HG02571 (cell line): ENCODE measurements around the gene CLDN1.
"Not testable (repeated sequence)": the region's sequence is repeated elsewhere in the genome, so short reads cannot be mapped to it uniquely, and the experiment has no call there.

ENCODE experiments used
- ATAC-seq: cut with Tn5 transposase; IDR thresholded peaks from one replicate; pipeline ENCODE4 v1.9.1; 2021; ENCODE audit warnings: mild to moderate bottlenecking, moderate library complexity; ENCODE audit not compliant: unreplicated experiment

CLDN1 gene

DNA sequence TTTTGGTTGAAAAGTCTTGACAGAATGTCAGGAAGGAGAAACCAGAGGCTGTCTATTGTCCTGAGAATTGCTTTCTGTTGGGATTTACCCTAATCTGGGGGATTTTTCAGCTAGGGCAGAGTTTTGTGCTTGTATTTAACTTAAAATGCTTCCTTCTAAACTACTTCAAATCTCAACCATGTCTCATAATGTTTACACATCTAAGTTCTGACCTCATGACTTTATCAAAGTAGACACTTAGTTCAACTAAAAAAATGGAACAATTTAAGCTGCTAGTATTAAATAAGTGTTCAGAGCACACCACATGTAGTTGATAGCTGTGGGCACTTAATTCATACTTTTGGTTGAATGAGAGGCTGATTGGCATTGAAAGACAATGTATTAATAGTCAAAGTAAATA is 28.2 kb downstream of the CLDN1 start:
- no peak for ATAC-seq

DNA sequence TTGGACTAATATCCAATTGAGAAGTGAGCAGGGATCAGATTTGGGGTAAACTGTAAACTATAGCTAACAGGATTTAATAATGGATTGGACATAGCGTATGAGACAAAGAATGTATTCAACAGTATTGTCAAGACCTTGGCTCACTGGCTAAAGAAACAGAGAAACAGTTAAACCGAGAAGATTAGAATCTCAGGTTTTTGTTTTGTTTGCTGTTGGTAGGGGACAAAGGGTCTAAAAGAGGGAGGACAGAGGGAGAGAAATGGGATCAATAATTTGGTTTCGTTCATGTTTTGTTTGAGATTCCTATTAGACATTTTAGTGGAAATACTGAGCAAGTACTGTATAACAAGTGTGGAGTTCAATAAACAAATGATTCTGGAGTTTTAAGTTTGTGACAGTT is 28.6 kb downstream of the CLDN1 start:
- no peak for ATAC-seq

DNA sequence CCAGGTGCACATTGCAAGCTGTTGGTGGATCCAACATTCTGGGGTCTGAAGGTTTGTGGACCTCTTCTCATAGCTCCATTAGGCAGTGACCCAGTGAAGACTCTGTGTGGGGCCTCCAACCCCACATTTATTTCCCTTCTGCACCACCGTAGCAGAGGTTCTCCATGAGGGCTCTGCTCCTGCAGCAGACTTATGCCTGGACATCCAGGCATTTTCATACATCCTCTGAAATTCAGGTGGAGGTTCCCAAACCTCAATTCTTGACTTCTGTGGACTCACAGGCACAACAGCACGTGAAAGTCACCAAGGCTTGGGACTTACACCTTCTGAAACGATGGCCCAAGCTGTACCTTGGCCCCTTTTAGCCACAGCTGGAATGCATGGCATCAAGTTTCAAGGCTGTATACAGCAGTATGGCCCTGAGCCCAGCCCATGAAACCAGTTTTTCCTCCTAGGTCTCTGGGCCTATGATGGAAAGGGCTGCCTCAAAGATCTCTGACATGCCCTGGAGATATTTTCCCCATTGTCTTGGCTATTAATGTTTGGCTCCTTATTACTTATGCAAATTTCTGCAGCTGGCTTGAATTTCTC is 30.2 kb downstream of the CLDN1 start:
- ATAC-seq, result no peak

DNA sequence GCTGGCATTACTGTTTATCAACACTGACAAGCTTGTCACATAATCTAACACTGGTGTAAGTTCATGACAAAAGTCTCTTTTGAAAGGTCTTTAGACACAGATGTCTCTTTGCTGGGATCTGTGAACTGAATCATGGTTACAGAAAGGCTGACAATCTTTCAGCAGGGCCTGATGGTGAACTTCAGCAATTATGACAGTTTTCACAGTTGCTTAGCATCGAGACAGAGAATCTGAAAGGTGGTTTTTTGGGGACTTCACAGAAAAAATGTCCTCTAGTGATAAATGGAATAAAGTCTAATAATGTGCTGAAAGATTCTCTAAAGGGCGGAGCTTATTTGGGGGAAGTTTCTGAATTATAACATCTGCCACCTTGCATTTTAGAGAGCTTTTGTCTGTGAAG is 32.3 kb downstream of the CLDN1 start:
- ATAC-seq, result no peak

DNA sequence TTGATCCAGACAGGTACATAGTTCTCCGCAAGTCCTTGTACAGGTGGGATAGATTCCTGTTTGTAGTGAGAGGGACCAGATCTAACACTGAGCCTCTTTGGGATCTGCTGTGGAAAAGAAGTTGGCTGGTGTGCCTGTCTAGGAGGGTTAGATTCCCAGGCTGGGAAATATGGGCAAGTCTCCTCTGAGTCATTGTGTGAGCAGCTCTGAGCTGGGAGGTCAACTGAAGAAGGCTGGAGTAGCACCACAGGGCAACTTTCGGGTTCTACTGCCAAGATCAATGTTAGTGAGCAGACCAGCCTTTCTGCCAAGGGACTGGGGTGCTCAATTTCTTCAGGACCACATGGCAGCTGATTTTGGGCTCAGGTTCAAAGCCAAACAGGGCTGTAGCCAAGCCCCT is 33.4 kb downstream of the CLDN1 start:
- ATAC-seq, result no peak

DNA sequence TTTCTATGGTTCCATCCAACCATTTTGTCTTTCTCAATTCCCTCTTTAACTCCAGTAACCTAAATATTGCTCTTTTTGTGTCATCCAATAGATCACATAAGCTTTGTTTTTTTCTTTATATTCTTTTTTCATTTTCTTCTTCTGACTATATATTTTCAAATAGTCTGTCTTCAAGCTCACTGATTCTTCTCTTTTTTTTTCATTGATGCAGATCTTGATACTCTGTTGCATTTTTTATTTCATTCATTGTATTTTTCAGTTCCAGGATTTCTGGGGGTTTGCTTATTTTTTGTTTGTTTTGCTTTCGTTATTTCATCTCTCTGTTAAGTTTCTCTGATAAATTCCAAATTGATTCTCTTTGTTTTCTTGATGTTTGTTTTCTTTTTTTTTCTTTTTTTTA is 36.2 kb downstream of the CLDN1 start:
- ATAC-seq, result no peak

DNA sequence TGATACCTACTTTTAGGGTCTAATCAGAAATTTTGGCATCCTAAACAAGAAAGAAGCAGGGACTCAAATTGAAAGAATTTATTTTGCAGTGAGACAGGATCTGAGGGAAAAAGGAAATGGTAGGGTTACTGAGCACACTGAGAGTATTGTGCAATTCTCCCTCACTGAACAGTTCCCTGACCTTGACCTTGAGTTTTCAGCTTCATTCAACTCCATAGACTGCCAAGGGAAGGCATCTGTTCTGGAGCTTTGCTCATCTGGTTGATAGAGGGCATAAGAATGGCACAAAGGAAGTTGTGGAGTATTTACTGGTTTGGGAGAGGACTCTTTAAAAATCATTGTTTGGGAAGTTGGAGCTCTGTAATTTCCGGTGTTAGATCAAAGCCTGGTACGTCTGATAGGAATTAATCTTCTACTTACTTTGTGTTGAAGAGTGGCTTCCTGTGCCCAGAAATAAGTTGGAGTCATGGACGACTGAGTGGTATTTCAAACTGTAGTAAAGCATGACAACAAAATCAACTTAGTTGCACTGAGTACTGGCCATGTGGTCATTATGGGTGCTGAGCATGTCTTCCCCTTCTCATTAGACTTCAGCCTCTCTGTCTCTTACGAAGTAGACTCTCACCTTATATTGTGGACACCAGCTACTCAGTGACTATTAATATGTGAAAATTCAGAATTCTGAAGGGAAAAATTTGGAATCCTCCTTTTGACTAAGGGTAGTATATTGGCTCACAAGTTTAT is 40.8 kb downstream of the CLDN1 start:
- no peak for ATAC-seq

DNA sequence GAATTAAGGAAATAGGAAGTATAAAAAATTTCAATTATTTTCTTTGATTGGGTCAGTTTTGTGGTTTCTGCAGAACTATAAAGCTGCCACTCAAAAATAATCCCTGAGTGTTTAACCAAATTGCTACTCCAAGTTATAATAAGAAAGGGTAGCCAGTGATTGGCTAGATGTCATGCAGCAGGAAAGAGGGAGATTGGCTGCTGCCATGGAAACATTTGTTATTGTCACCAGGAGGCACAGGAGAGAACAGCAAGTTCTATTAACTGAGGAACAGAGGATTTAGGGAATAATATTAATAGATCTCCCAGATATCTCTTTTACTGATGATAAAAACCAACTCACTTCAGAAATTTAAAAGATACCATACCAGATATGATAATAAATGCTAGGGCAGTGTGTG is 42.6 kb downstream of the CLDN1 start:
- no peak for ATAC-seq

DNA sequence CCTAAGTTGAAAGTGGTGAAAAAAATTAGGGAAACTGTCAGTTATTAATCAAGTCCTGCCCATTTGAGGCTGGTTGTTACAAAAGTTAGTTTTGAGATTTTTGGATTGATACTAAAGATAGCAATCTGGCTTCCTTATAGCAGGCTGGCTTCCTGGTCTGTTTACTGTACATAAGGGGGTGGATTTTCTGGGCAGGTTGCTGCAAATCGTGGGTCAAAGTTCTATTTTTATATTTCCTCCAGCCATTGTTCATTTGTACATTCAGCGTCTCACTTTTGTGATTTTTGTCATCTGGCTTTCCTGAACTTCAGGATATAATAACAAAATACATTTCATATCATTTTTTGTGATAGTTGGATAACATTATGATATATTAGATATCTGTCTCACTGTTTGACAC is 49.5 kb downstream of the CLDN1 start:
- no peak for ATAC-seq

DNA sequence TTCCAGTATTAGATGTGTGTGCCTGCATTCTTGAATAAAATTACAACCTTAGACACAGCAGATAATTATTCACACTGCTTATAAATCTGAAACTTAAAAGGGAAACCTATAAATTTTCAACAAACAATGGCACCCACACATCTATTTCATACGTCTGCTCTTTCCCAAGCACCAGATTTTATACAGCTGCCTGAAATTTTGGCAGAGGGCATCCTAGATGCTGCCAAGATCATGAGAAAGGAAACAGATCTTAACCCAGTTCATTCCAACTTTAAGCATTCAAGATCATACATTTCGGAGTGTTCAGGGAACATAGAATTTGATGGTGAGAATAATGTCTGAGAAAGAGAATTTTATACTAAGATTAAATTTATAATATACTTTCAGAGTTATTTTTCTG is 53.1 kb downstream of the CLDN1 start:
- no peak for ATAC-seq

DNA sequence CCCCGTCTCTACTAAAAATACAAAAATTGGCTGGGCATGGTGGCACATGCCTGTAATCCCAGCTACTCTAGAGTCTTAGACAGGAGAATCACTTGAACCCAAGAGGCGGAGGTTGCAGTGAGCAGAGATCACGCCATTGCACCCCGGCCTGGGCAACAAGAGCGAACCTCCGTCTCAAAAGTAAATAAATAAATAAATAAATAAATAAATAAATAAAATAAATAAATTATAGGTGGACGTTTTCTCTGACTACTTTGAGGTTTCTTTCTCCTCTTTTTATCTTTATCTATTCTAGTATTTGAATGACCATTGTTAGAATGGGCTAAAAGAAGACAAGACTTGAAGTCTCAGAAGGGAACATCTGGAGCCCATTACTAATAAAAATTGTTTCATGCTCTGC is 54.8 kb downstream of the CLDN1 start:
- ATAC-seq, result not testable (repeated sequence)

DNA sequence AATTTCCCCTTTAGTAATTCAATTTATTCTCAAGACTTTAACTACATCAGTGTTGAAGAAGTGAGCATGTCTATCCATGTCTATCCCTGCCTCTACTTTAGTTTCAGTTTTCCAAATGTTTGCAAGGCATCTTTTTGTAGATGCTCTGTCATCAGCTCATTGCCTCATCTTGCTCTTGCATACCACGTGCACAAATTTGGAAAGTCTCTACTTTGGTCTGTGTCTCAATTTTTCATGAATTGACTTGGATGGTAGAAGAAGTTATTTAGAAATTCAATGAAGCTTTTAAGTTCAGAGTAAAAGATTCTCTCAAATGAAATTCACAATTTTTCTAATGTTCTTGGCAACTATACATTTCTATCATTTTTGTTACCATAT is 55.3 kb downstream of the CLDN1 start:
- no peak for ATAC-seq

DNA sequence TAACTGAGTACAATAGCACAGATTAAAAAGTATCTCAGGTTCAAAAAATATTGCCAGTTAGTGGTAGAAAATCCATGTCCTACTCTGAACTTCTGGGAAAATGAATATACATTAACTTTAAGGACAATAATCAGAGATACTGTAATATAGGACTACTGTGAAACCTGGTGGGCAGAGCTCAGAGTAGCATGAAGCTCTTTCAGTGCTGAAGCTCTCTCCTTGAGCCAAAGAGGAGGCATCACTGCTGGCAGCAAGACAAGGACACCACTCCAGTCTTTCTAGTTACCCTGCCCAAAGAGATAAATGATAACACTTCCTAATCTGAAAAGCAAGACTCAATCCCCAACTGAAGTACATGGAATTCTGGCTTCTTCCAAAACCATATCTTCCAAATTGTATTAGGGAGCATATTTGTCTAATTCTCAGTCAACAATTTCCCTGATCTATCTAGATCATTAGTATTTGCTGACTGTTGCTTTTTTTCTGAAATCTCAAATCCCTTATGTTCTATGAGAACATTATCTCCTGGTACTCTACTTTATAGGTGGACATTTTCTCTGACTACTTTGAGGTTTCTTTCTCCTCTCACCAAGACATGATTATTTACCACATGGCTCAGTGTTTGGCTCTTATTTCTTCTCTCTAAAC is 55.9 kb downstream of the CLDN1 start:
- no peak for ATAC-seq

DNA sequence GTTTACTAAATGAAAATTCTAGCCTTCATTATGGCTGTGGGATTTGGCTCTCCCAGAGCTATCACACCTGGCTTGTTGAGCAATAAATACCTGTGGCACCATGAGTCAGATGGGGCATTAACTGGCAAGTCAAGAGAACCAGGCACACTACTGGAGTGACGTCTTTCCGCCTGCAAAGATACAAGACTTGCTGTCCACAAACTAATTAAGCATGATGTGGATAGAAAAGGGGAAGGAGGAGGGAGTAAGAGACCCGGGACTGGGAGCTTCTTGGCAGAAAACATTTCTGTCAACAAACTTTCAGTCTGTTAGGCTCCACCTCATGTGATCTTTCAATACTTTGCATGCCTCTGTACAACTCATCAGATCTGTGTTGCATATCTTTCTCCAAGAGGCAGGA is 56.5 kb downstream of the CLDN1 start:
- ATAC-seq, result no peak

DNA sequence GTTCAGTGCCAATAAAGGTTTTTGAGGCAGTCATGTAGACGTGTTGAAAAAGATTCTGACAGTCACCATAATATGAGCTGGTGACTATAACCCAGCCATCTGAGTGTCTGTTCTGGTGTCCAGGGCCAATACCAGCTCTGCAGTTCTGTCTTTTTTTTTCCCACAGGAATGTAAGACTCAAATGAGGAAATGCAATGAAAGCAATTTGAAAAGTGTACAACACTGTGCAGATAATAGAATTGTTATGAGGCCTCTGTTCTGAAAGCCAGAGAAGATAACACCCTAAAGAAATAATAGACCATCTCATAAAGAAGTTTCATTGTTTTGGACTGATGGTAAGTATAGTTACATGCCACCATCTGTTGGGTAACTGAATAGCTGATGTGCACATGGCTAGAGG is 57.1 kb downstream of the CLDN1 start:
- ATAC-seq, result no peak

DNA sequence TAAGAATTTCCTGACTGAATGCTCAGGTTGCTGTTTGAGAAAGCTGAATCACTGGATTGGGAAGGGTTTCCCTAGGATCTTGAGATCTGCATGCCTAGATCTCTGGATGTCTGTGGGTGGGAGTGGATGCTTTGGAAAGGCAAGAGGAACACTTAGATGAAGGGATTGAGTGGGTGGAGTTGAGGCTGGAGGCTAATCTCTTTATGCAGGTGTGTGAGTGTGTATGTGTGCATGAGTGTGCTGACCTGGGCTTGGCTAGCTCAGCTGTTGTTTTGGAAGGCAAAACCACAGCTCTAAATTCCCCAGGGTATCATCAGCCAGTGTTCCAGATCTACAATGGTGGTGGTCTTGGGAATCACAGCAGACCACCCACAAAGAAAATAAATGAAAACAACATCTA is 60.5 kb downstream of the CLDN1 start:
- no peak for ATAC-seq

DNA sequence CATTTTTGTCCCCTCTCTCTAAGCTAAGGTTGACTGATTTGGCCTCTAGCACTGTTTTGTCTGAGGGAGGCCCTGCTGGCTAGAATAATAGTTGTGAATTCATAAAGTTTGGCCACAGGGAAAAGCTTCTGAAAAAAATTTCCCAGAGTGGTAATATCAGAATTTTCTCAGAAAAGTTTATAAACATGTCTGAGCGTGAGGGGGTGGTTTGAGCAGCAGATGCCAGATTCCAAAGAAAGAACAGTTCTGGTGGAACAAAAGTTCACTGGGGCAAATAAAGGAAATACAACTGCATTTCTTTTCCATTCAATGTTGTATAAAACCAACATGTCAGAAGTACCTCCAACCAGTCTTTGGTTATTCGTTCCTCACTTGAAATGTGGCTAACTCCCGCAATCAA is 61.2 kb downstream of the CLDN1 start:
- no peak for ATAC-seq

DNA sequence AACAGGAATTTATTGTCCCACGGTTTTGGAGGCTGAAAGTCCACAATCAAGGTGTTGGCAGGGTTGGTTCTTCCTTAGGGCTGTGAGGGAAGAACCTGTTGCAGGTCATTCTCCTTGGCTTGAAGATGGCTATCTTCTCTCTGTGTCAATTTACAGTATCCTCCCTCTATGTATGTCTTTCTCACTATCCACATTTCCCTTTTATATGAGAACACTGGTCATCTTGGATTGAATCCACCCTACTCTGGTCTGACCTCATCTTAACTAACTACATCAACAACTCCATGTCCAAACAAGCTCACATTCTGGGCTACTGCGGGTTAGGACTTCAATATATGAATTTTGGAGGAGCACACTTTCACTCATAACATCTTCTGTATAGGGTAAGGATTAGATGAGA is 61.9 kb downstream of the CLDN1 start:
- no peak for ATAC-seq

DNA sequence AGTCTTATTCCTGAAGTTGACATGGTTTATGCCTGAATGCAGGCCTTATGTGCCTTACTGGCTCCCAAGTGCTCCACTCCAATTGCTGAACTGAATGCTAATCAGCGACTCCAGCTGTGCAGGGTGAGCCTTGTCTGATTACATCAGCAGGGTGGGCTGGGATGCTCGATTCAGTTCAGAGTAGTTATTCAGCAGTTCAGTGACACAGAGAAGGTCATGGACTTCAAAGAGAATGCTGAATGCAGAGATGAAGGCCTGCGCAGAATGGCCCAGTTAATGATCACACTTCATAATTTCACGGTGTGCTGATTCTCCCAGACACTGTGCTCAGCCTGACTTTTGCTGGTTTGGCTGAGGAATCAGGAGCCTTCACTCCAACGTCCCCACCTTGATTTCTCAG is 63.6 kb downstream of the CLDN1 start:
- no peak for ATAC-seq
